ENCODE results near the gene PSMA5.

The PSMA5 gene

GRCh38 chr1:109400035-109400655 is 26.1 kb downstream of the PSMA5 start:
- H3K27ac ChIP-seq (ENCODE audit: low read depth, low read length), result no peak overlapping the region
- no peak overlapping the region for H3K4me3 ChIP-seq (ENCODE audit: low read length)
- H3K9me3 ChIP-seq (ENCODE audit: control insufficient read depth, insufficient read depth, low read length), result no peaks in the 10 kb centered on the region
- H3K79me2 ChIP-seq (ENCODE audit: control insufficient read depth, low read length), result peaks cover 17% of the 10 kb centered on the region
- H3F3A ChIP-seq (ENCODE audit: control insufficient read depth, insufficient read depth), result peaks cover 42% of the 10 kb centered on the region
- no peaks in the 10 kb centered on the region for H4K20me1 ChIP-seq (ENCODE audit: control insufficient read depth, insufficient read depth, low read depth, low read length)
- H3K27me3 ChIP-seq (ENCODE audit: control insufficient read depth, low read length), result no peaks in the 10 kb centered on the region
- TF ChIP-seq CTCF (IDR thresholded peaks at IDR 0.05; ENCODE audit: low read depth, low read length, poor library complexity, severe bottlenecking), result no peak
- no peak for TF ChIP-seq EZH2phosphoT487 (IDR thresholded peaks at IDR 0.05; ENCODE audit: borderline replicate concordance, low read length)
- peaks cover 37% of the 10 kb centered on the region for H3K36me3 ChIP-seq (ENCODE audit: control insufficient read depth, low read length)
- no peaks in the 10 kb centered on the region for H3K9me2 ChIP-seq (replicated peaks; ENCODE audit: control insufficient read depth, low read length)
- no peak overlapping the region for H3K4me2 ChIP-seq (ENCODE audit: low read length)
- H3K4me1 ChIP-seq (ENCODE audit: control insufficient read depth, low read length), result peaks cover 31% of the 10 kb centered on the region

- H3K36me3 ChIP-seq (ENCODE audit: control insufficient read depth, low read length), result peaks cover 30% of the 10 kb centered on the region
- H3K9me3 ChIP-seq (ENCODE audit: control insufficient read depth, insufficient read depth, low read length), result no peaks in the 10 kb centered on the region
- no peaks in the 10 kb centered on the region for H3K9me2 ChIP-seq (replicated peaks; ENCODE audit: control insufficient read depth, low read length)
- no peak overlapping the region for H3K27ac ChIP-seq (ENCODE audit: low read depth, low read length)
- no peaks in the 10 kb centered on the region for H3K27me3 ChIP-seq (ENCODE audit: control insufficient read depth, low read length)
- H3K79me2 ChIP-seq (ENCODE audit: control insufficient read depth, low read length), result peaks cover 19% of the 10 kb centered on the region
- no peak overlapping the region for H3K4me2 ChIP-seq (ENCODE audit: low read length)
- TF ChIP-seq CTCF (IDR thresholded peaks at IDR 0.05; ENCODE audit: low read depth, low read length, poor library complexity, severe bottlenecking), result peak; percentile 49
- TF ChIP-seq EZH2phosphoT487 (IDR thresholded peaks at IDR 0.05; ENCODE audit: borderline replicate concordance, low read length), result no peak
- H3K4me3 ChIP-seq (ENCODE audit: low read length), result no peak overlapping the region
- peaks cover 42% of the 10 kb centered on the region for H3F3A ChIP-seq (ENCODE audit: control insufficient read depth, insufficient read depth)
- peaks cover 29% of the 10 kb centered on the region for H3K4me1 ChIP-seq (ENCODE audit: control insufficient read depth, low read length)
- no peaks in the 10 kb centered on the region for H4K20me1 ChIP-seq (ENCODE audit: control insufficient read depth, insufficient read depth, low read depth, low read length)
Measured at GRCh38 chr1:109399326-109399957, 26.8 kb downstream of the PSMA5 start.

- Histone ChIP-seq H3K79me2 (ENCODE audit: control insufficient read depth, low read length) (peaks cover 23% of the 10 kb centered on the region), H3K9me3 (ENCODE audit: control insufficient read depth, insufficient read depth, low read length) (no peaks in the 10 kb centered on the region), H3F3A (ENCODE audit: control insufficient read depth, insufficient read depth) (peaks cover 40% of the 10 kb centered on the region), H3K27ac (ENCODE audit: low read depth, low read length) (no peak overlapping the region), H3K27me3 (ENCODE audit: control insufficient read depth, low read length) (no peaks in the 10 kb centered on the region), H3K4me1 (ENCODE audit: control insufficient read depth, low read length) (peaks cover 31% of the 10 kb centered on the region), H4K20me1 (ENCODE audit: control insufficient read depth, insufficient read depth, low read depth, low read length) (no peaks in the 10 kb centered on the region), H3K4me3 (ENCODE audit: low read length) (peak overlapping the region; percentile 76), H3K4me2 (ENCODE audit: low read length) (peak overlapping the region; percentile 79), H3K9me2 (replicated peaks; ENCODE audit: control insufficient read depth, low read length) (no peaks in the 10 kb centered on the region), H3K36me3 (ENCODE audit: control insufficient read depth, low read length) (peaks cover 23% of the 10 kb centered on the region)
- peak; percentile 16 for TF ChIP-seq CTCF (IDR thresholded peaks at IDR 0.05; ENCODE audit: low read depth, low read length, poor library complexity, severe bottlenecking)
- no peak for TF ChIP-seq EZH2phosphoT487 (IDR thresholded peaks at IDR 0.05; ENCODE audit: borderline replicate concordance, low read length)
Measured at GRCh38 chr1:109398343-109399225, 27.7 kb downstream of the PSMA5 start.
